ENCODE measurements around the gene HACL1. TPM values are rescaled to one million over a fixed set of nuclear protein-coding genes. Genes with fewer than 3 reads are reported as not detected.

Gene HACL1
- total RNA-seq, 1 donor from 2014 or later: 24.4 TPM

DNA sequence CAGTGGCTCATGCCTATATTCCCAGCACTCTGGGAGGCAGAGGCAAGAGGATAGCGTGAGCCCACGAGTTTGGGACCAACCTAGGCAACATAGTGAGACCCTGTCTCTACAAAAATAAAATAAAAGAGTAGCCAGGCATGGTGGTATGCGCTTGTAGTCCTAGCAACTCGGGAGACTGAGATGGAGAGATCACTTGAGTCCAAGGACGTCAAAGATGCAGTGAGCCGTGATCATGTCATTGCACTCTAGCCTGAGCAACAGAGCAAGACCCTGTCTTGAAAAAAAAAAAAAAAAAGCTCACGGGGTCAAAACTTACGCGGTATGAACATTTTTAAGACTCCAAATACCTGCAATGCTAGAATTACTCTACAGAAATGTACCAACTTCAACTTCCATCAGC is 42.8 kb downstream of the HACL1 start:
- DNase-seq (ENCODE audit: low spot score, unreplicated experiment): no peak
- Mint-ChIP-seq H3K4me3 (ENCODE audit: low read depth) (no peak overlapping the region), H3K36me3 (ENCODE audit: insufficient read depth) (peaks cover 8% of the 10 kb centered on the region), H3K4me1 (ENCODE audit: low read depth) (peaks cover 5% of the 10 kb centered on the region), H3K9me3 (ENCODE audit: low read depth) (no peaks in the 10 kb centered on the region), H3K27ac (no peak overlapping the region), H3K27me3 (no peaks in the 10 kb centered on the region)
- no peak for TF ChIP-seq CTCF (IDR thresholded peaks at IDR 0.05; ENCODE audit: unreplicated experiment)

- no peaks in the 10 kb centered on the region for H3K9me3 Mint-ChIP-seq (ENCODE audit: low read depth)
- no peak for DNase-seq (ENCODE audit: low spot score, unreplicated experiment)
- peak; percentile 72 for TF ChIP-seq CTCF (IDR thresholded peaks at IDR 0.05; ENCODE audit: unreplicated experiment)
- peaks cover 8% of the 10 kb centered on the region for H3K4me1 Mint-ChIP-seq (ENCODE audit: low read depth)
- no peaks in the 10 kb centered on the region for H3K27me3 Mint-ChIP-seq
- peaks cover 7% of the 10 kb centered on the region for H3K36me3 Mint-ChIP-seq (ENCODE audit: insufficient read depth)
- no peak overlapping the region for H3K27ac Mint-ChIP-seq
- no peak overlapping the region for H3K4me3 Mint-ChIP-seq (ENCODE audit: low read depth)
Measured at GRCh38 chr3:15557511-15557946, 43.8 kb downstream of the HACL1 start.

GRCh38 chr3:15556512-15556911 is 44.9 kb downstream of the HACL1 start:
- Mint-ChIP-seq H3K27me3 (no peaks in the 10 kb centered on the region), H3K36me3 (ENCODE audit: insufficient read depth) (peaks cover 9% of the 10 kb centered on the region), H3K9me3 (ENCODE audit: low read depth) (no peaks in the 10 kb centered on the region), H3K27ac (no peak overlapping the region), H3K4me1 (ENCODE audit: low read depth) (peaks cover 8% of the 10 kb centered on the region), H3K4me3 (ENCODE audit: low read depth) (no peak overlapping the region)
- no peak for TF ChIP-seq CTCF (IDR thresholded peaks at IDR 0.05; ENCODE audit: unreplicated experiment)
- DNase-seq (ENCODE audit: low spot score, unreplicated experiment): no peak

DNA sequence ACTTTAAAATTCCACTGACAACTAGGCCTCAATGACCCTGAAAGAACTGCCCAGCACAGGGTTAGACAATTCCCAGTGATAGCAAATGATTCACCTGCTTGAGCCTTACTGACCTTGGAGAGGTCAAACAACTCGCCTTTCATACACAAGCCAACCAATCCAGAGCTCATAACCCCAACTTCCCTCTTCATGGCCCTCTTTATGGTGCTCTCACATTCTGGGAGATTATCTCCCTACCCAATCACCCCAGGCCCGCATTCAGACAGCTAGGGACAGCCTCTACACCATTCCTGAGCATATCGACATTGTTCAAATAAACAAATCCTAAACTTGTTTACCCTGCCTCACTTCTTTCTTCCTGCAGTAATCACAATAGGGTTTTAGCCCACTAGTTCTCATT is 47.6 kb downstream of the HACL1 start:
- Mint-ChIP-seq H3K4me3 (ENCODE audit: low read depth) (no peak overlapping the region), H3K27ac (peak overlapping the region; percentile 85)

GRCh38 chr3:15551902-15552301 is 49.5 kb downstream of the HACL1 start:
- no peak for TF ChIP-seq CTCF (IDR thresholded peaks at IDR 0.05; ENCODE audit: unreplicated experiment)
- DNase-seq (ENCODE audit: low spot score, unreplicated experiment): no peak
- Mint-ChIP-seq H3K27ac (no peak overlapping the region), H3K27me3 (no peaks in the 10 kb centered on the region), H3K9me3 (ENCODE audit: low read depth) (peaks cover 5% of the 10 kb centered on the region), H3K4me1 (ENCODE audit: low read depth) (peaks cover 8% of the 10 kb centered on the region), H3K36me3 (ENCODE audit: insufficient read depth) (peaks cover 24% of the 10 kb centered on the region), H3K4me3 (ENCODE audit: low read depth) (no peak overlapping the region)

More for the DNA sequence above, 47.6 kb downstream of the HACL1 start:
- peaks cover 8% of the 10 kb centered on the region for H3K4me1 Mint-ChIP-seq (ENCODE audit: low read depth)
- no peak for TF ChIP-seq CTCF (IDR thresholded peaks at IDR 0.05; ENCODE audit: unreplicated experiment)
- no peak for DNase-seq (ENCODE audit: low spot score, unreplicated experiment)
- no peaks in the 10 kb centered on the region for H3K27me3 Mint-ChIP-seq
- H3K9me3 Mint-ChIP-seq (ENCODE audit: low read depth): peaks cover 5% of the 10 kb centered on the region
- peaks cover 21% of the 10 kb centered on the region for H3K36me3 Mint-ChIP-seq (ENCODE audit: insufficient read depth)

Measured in progenitor cell of endocrine pancreas (in vitro differentiated cells).